ENCODE data around the gene PDXP. TPM values are rescaled to one million over a fixed set of nuclear protein-coding genes. Genes with fewer than 3 reads are reported as not detected.
"Not testable (repeated sequence)": the region's sequence is repeated elsewhere in the genome, so short reads cannot be mapped to it uniquely, and the experiment has no call there.

Gene PDXP
- total and polyA plus RNA-seq, 4 experiments from 2014 or later, result 0.38 to 9.8 (median 7.2) TPM

DNA sequence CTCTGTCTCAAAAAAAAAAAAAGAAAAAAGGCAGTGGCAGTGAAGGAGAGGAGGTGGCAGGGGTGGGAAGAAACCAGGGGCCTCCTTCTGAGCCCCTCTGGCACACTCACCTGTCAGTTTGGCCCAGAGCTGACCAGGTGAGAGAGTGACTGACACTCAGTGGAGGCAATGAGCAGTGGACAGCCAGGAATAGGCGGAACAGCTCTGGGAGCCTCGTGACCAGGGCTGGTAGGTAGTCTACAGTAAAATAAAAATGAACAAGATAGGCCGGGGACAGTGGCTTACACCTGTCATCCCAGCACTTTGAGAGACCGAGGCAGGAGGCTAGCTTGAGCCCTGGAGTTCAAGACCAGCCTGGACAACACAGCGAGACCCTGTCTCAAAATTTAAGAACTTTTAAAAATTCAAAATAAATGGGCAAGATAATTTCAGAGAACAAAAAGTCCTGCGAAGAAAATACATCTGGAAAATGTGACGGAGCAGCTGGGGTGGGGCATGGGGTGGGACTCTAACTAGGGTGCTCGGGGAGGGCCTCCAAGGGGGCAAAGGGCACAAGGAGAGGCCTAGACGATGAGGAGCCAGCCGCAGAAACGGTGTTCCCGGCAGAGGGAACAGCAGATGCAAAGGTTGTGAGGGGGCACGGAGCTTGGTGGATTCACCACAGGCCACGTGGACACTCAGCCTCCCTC is 3.8 kb upstream of the PDXP start:
- Histone ChIP-seq H3K4me3 (ENCODE audit: low read length in 2 of 2) (no peak overlapping the region), H3K36me3 (ENCODE audit: insufficient read depth, low read length) (peaks cover 43% of the 10 kb centered on the region), H3K9me3 (ENCODE audit: control insufficient read depth in 1 of 2, low read length in 2 of 2) (no peaks in the 10 kb centered on the region), H3K4me1 (ENCODE audit: insufficient read depth, low read length) (peaks cover 15% of the 10 kb centered on the region), H3K27me3 (ENCODE audit: insufficient read depth, low read length) (no peaks in the 10 kb centered on the region), H3K27ac (ENCODE audit: low read depth, low read length) (no peak overlapping the region)
- Mint-ChIP-seq H3K4me1 (peaks cover 13 to 24% (median 19%) of the 10 kb centered on the region in 4 donors), H3K4me3 (no peak overlapping the region), H3K27ac (peak overlapping the region in 3 of 7 donors; percentile 21 to 37 (median 36)), H3K36me3 (peaks cover 7 to 41% of the 10 kb centered on the region in 2 donors), H3K9me3 (no peaks in the 10 kb centered on the region), H3K27me3 (no peaks in the 10 kb centered on the region)
- intact Hi-C loops (cut with micrococcal nuclease), result no loop called here
- CTCF ChIA-PET (ENCODE audit: partially characterized antibody), result interaction anchor here (12.7 to 17.5 kb wide), 2 partner anchors 11 to 24 kb away, joined by 181 to 221 read pairs; partner anchors contain the start of gene LGALS1
- no peak for DNase-seq
- POLR2A ChIA-PET (ENCODE audit: partially characterized antibody), result interaction anchor here (9.8 to 13.9 kb wide), 2 partner anchors 14 to 18 kb away, joined by 168 to 348 read pairs; partner anchors contain the start of genes LGALS1 and SH3BP1

DNA sequence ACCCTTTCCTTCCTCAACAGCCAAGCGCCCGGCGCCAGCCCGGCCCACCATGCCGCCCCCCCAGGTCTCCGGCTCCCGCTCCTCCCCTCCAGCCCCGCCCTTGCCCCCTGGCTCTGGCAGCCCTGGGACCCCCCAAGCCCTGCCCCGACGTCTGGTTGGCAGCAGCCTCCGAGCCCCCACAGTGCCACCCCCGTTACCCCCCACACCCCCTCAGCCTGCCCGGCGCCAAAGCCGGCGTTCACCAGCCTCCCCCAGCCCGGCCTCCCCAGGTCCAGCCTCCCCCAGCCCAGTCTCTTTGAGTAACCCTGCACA is 3.3 kb upstream of the PDXP start:
- Mint-ChIP-seq H3K36me3 (peaks cover 5 to 37% of the 10 kb centered on the region in 2 donors), H3K4me3 (no peak overlapping the region), H3K9me3 (no peaks in the 10 kb centered on the region), H3K4me1 (peaks cover 18 to 29% (median 24%) of the 10 kb centered on the region in 4 donors), H3K27ac (no peak overlapping the region), H3K27me3 (no peaks in the 10 kb centered on the region)
- Histone ChIP-seq H3K27me3 (ENCODE audit: insufficient read depth, low read length) (no peaks in the 10 kb centered on the region), H3K27ac (ENCODE audit: low read depth, low read length) (no peak overlapping the region), H3K9me3 (ENCODE audit: control insufficient read depth in 1 of 2, low read length in 2 of 2) (no peaks in the 10 kb centered on the region), H3K4me3 (ENCODE audit: low read length in 2 of 2) (no peak overlapping the region), H3K36me3 (ENCODE audit: insufficient read depth, low read length) (peaks cover 38% of the 10 kb centered on the region), H3K4me1 (ENCODE audit: insufficient read depth, low read length) (peaks cover 20% of the 10 kb centered on the region)
- CTCF ChIA-PET (ENCODE audit: partially characterized antibody), result interaction anchor here (12.7 to 17.5 kb wide), 2 partner anchors 12 to 24 kb away, joined by 181 to 221 read pairs; partner anchors contain the start of gene LGALS1
- intact Hi-C loops (cut with micrococcal nuclease), result no loop called here
- POLR2A ChIA-PET (ENCODE audit: partially characterized antibody), result interaction anchor here (9.8 to 13.9 kb wide), 2 partner anchors 14 to 17 kb away, joined by 168 to 348 read pairs; partner anchors contain the start of genes LGALS1 and SH3BP1
- DNase-seq, result peak in 1 of 5 donors; percentile 36

DNA sequence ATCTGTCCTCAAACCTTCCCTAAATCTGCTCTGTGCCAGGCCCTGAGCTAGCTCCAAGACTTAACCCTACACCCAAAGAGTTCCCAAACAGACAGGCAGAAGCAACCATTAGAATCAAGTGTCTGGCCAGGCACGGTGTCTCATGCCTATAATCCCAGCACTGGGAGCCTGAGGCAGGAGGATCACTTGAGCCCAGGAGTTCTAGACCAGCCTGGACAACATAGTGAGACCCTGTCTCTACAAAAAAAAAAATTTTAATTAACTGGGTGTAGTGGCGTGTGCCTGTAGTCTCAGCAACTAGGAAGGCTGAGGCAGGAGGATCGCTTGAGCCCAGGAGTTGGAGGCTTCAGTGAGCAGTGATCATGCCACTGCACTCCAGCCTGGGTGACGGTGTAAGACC is 1.9 kb upstream of the PDXP start:
- POLR2A ChIA-PET (ENCODE audit: partially characterized antibody), result interaction anchor here (2.8 to 13.9 kb wide), 5 partner anchors 16 to 29 kb away, joined by 36 to 348 read pairs (median 70); partner anchors contain the start of genes LGALS1 and SH3BP1
- H3K27me3 ChIP-seq (ENCODE audit: insufficient read depth, low read length); H3K27ac ChIP-seq (ENCODE audit: low read depth, low read length); H3K4me3 Mint-ChIP-seq; H3K9me3 Mint-ChIP-seq; H3K4me3 ChIP-seq (ENCODE audit: low read length in 2 of 2); intact Hi-C loops (cut with micrococcal nuclease); H3K27me3 Mint-ChIP-seq; H3K9me3 ChIP-seq (ENCODE audit: control insufficient read depth in 1 of 2, low read length in 2 of 2); DNase-seq: not testable (repeated sequence)
- Mint-ChIP-seq H3K36me3 (peaks cover 5 to 32% of the 10 kb centered on the region in 2 donors), H3K4me1 (peaks cover 28 to 43% (median 35%) of the 10 kb centered on the region in 4 donors), H3K27ac (peak overlapping the region in 5 of 7 donors; percentile 24 to 86 (median 46))
- CTCF ChIA-PET (ENCODE audit: partially characterized antibody), result interaction anchor here (0.7 to 17.5 kb wide), 5 partner anchors 13 to 212 kb away, joined by 3 to 221 read pairs (median 10); partner anchors contain the start of gene LGALS1
- Histone ChIP-seq H3K4me1 (ENCODE audit: insufficient read depth, low read length) (peaks cover 33% of the 10 kb centered on the region), H3K36me3 (ENCODE audit: insufficient read depth, low read length) (peaks cover 25% of the 10 kb centered on the region)

DNA sequence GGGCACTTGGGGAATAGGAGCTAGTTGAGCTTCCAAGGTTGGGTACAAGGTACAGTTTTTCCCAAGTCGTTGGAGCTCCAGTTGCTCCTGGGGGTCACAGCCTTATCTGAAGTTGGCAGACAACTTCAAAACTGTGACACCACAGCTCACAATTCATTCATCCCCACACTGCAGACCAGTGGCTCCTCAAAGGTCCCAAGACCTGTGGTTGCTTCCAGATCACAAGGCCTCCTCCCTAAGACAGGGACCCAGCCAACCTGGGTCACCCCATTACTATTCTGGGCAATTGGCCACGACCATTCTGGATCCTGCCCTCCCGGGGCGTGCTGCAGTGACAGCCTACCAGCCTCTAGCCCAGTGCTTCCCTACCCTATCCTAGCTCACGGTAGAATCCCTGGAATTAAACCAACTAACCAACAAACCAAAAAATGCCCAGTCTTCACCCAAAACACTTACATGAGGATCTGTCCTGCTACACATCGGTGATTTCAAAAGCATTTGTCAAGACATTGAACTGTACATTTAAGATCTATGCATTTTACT is 862 bp upstream of the PDXP start:
- intact Hi-C loops (cut with micrococcal nuclease), result loop anchor here (1.0 to 2.0 kb wide), 4 partner anchors 19 to 49 kb away; partner anchors contain the start of genes GGA1 and SH3BP1
- peak overlapping the region; percentile 85 to 98 (median 93) for H3K27ac Mint-ChIP-seq
- POLR2A ChIA-PET (ENCODE audit: partially characterized antibody), result interaction anchor here (0.6 to 13.9 kb wide), 18 partner anchors 9 to 413 kb away, joined by 3 to 348 read pairs (median 8); partner anchors contain the start of genes GGA1, LGALS1, NOL12 and RAC2

DNA sequence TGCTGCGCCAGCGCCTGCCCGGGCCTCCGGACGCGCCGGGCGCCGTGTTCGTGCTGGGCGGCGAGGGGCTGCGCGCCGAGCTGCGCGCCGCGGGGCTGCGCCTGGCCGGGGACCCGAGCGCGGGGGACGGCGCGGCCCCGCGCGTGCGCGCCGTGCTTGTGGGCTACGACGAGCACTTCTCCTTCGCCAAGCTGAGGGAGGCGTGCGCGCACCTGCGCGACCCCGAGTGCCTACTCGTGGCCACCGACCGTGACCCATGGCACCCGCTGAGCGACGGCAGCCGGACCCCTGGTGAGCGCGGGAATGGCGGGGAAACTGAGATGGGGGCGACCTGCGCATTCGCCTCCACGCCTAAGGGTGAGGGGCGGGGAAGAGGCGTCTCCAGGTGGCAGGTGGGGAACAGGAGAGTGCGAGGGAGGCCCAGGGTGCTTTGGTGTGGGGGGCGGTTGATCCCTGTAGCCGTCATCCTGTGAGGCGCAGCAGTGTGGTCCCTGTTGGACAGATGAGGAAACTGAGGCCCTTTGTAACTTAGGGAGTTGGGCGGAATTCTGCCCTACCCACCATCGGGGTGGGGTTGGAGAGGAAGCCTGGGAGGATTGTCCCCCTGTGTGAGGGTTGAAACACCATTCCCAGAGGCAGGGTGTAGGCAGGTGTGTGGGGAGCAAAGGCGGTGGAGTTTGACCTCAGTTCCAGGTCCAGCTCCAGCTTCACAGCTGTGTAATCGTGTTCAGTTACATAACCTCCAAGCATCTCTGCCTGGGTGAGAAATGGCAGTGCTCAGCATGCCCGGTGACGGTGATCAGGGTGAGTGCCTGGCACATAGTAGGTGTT is 758 bp downstream of the PDXP start:
- peaks cover 33% of the 10 kb centered on the region for H3K4me1 ChIP-seq (ENCODE audit: insufficient read depth, low read length)
- ChIA-PET POLR2A (ENCODE audit: partially characterized antibody) (interaction anchor here (0.6 to 13.9 kb wide), 16 partner anchors 10 to 1579 kb away, joined by 3 to 348 read pairs (median 18); partner anchors contain the start of genes GGA1, LGALS1, NOL12 and SH3BP1), CTCF (ENCODE audit: partially characterized antibody) (interaction anchor here (0.8 to 17.5 kb wide), 15 partner anchors 12 to 204 kb away, joined by 3 to 221 read pairs (median 6); partner anchors contain the start of genes GGA1 and LGALS1)
- intact Hi-C loops (cut with micrococcal nuclease), result loop anchor here (2.0 kb wide), 1 partner anchor 20 kb away; the partner anchor contains the start of gene SH3BP1
- Mint-ChIP-seq H3K27ac (peak overlapping the region in 6 of 7 donors; percentile 62 to 86 (median 76)), H3K4me1 (peaks cover 27 to 49% (median 37%) of the 10 kb centered on the region in 4 donors), H3K27me3 (no peaks in the 10 kb centered on the region), H3K9me3 (no peaks in the 10 kb centered on the region), H3K36me3 (peaks cover 0 to 17% of the 10 kb centered on the region in 2 donors), H3K4me3 (peak overlapping the region; percentile 78 to 90 (median 82))
- peak overlapping the region in 1 of 2 donors; percentile 57 for H3K4me3 ChIP-seq (ENCODE audit: low read length in 2 of 2)
- peak overlapping the region; percentile 40 for H3K27ac ChIP-seq (ENCODE audit: low read depth, low read length)
- no peaks in the 10 kb centered on the region for H3K9me3 ChIP-seq (ENCODE audit: control insufficient read depth in 1 of 2, low read length in 2 of 2)
- DNase-seq, result peak in 1 of 5 donors; percentile 38
- H3K27me3 ChIP-seq (ENCODE audit: insufficient read depth, low read length), result no peaks in the 10 kb centered on the region
- peaks cover 3% of the 10 kb centered on the region for H3K36me3 ChIP-seq (ENCODE audit: insufficient read depth, low read length)

More for the DNA sequence above, 862 bp upstream of the PDXP start:
- no peaks in the 10 kb centered on the region for H3K9me3 Mint-ChIP-seq
- peak in 1 of 5 donors; percentile 34 for DNase-seq
- peaks cover 33% of the 10 kb centered on the region for H3K4me1 ChIP-seq (ENCODE audit: insufficient read depth, low read length)
- peak overlapping the region; percentile 63 for H3K27ac ChIP-seq (ENCODE audit: low read depth, low read length)
- peaks cover 5 to 30% of the 10 kb centered on the region in 2 donors for H3K36me3 Mint-ChIP-seq
- no peaks in the 10 kb centered on the region for H3K9me3 ChIP-seq (ENCODE audit: control insufficient read depth in 1 of 2, low read length in 2 of 2)
- H3K36me3 ChIP-seq (ENCODE audit: insufficient read depth, low read length), result peaks cover 16% of the 10 kb centered on the region
- no peaks in the 10 kb centered on the region for H3K27me3 Mint-ChIP-seq
- CTCF ChIA-PET (ENCODE audit: partially characterized antibody), result interaction anchor here (0.6 to 17.5 kb wide), 24 partner anchors 8 to 206 kb away, joined by 3 to 221 read pairs (median 5); partner anchors contain the start of genes LGALS1, NOL12 and SH3BP1
- peak overlapping the region; percentile 27 to 41 for H3K4me3 ChIP-seq (ENCODE audit: low read length in 2 of 2)
- H3K27me3 ChIP-seq (ENCODE audit: insufficient read depth, low read length), result no peaks in the 10 kb centered on the region
- H3K4me3 Mint-ChIP-seq, result peak overlapping the region; percentile 74 to 94 (median 86)
- H3K4me1 Mint-ChIP-seq, result peaks cover 29 to 49% (median 37%) of the 10 kb centered on the region in 4 donors

DNA sequence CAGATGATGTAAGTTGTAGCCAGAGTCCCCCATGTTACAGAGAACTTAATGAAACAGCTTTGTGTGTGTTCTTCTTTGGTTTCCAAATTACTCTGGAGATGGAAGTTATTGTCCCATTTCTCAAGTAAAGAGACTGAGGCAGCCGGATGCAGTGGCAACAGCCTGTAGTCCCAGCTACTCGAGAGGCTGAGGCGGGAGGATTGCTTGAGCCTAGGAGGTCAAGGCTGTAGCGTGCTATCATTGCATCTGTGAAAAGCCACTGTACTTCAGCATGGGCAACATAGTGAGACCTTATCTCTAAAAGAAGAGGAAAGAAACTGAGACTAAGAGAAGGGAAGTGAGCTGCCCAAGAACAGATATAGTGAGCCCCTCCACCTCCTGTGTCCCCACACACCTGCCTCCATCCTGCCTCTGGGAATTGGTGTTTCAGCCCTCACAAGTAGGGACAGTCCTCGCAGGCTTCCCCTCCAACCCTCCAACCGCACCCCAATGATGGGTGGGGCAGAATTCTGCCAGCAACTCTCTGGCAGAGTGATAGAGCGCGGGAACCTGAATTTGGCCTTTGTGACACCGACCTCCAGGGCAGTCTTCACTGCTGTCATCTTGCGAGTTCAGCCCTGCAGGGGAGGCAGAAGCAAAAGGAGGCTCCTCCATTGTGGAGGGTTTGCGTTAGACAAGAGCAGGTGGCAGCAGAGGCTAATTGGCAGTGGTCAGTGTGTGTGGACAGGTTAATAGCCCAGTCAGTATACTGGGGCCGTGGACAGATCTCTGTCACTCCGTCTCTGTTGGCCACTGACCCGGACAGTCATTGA is 1.6 kb downstream of the PDXP start:
- H3K27me3 ChIP-seq (ENCODE audit: insufficient read depth, low read length), result no peaks in the 10 kb centered on the region
- POLR2A ChIA-PET (ENCODE audit: partially characterized antibody), result interaction anchor here (0.6 to 13.9 kb wide), 10 partner anchors 11 to 1578 kb away, joined by 3 to 348 read pairs (median 36); partner anchors contain the start of genes GGA1, LGALS1, NOL12 and SH3BP1
- CTCF ChIA-PET (ENCODE audit: partially characterized antibody), result interaction anchor here (1.2 to 17.5 kb wide), 5 partner anchors 11 to 68 kb away, joined by 3 to 221 read pairs (median 14); partner anchors contain the start of gene LGALS1
- peak overlapping the region; percentile 78 to 90 (median 82) for H3K4me3 Mint-ChIP-seq
- no peaks in the 10 kb centered on the region for H3K27me3 Mint-ChIP-seq
- peaks cover 0 to 14% of the 10 kb centered on the region in 2 donors for H3K36me3 Mint-ChIP-seq
- peaks cover 33% of the 10 kb centered on the region for H3K4me1 ChIP-seq (ENCODE audit: insufficient read depth, low read length)
- H3K27ac ChIP-seq (ENCODE audit: low read depth, low read length), result no peak overlapping the region
- no peaks in the 10 kb centered on the region for H3K9me3 ChIP-seq (ENCODE audit: control insufficient read depth in 1 of 2, low read length in 2 of 2)
- H3K9me3 Mint-ChIP-seq, result no peaks in the 10 kb centered on the region
- H3K4me3 ChIP-seq (ENCODE audit: low read length in 2 of 2), result peak overlapping the region in 1 of 2 donors; percentile 57
- intact Hi-C loops (cut with micrococcal nuclease), result loop anchor here (2.0 kb wide), 1 partner anchor 21 kb away; the partner anchor contains the start of gene SH3BP1
- DNase-seq, result no peak
- H3K27ac Mint-ChIP-seq, result peak overlapping the region in 6 of 7 donors; percentile 62 to 86 (median 76)
- H3K4me1 Mint-ChIP-seq, result peaks cover 27 to 49% (median 37%) of the 10 kb centered on the region in 4 donors
- peaks cover 3% of the 10 kb centered on the region for H3K36me3 ChIP-seq (ENCODE audit: insufficient read depth, low read length)
